Measurements from ENCODE around the gene GAB1.

Gene GAB1

DNA sequence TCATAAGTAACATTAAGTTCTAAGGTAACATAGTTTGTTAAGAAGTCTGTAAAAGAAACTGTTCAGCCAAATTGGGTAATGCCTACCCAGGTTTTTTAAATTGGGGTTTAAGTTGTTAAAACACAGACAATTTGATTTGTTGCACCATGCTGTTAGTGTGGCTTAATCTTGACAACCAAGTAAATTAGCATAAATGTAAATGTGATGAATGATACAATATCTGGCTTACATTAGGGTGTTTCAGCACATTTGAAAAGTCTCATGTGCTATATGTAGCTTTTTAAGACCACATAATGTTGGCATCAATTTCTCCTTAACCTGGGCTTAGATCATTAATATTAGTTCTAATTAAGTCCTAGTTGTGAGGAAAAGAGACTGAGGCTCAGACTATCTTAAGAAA, 104.4 kb downstream of the GAB1 start:
- H3K36me3 ChIP-seq (ENCODE audit: control insufficient read depth, insufficient read depth, low read length): peaks cover 25% of the 10 kb centered on the region
- H3K4me3 ChIP-seq (ENCODE audit: extremely low read depth, insufficient read depth, low read length, poor library complexity, severe bottlenecking): no peak overlapping the region

DNA sequence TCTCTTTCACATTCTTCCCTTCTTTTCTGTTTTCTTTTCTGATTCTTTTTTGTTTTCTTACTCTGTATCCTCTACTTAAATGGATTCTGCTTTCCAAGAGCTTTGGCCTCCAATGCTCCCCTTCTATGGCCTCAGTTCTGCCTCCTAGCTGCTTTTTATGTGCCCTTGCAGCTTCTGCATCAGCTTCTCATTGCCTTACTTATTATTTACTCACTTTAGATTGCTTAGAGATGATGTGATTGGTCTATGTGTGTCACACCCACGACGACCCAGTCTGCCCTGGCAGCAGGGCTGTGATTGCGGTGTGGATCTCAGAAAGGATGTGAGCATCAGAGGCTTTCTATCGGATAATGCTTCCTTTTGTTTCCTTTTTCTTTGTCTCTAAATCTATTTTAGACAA, 105.0 kb downstream of the GAB1 start:
- H3K4me3 ChIP-seq (ENCODE audit: extremely low read depth, insufficient read depth, low read length, poor library complexity, severe bottlenecking): no peak overlapping the region
- 87% methylated on average over 3 of the region's 4 CpGs; no CpG with 5 or more reads in 1 of the 2 experiments for WGBS, 2 experiments (ENCODE audit: insufficient coverage in 2 of 2)
- H3K27ac ChIP-seq (ENCODE audit: low read depth, low read length, severe bottlenecking): no peak overlapping the region
- H3K36me3 ChIP-seq (ENCODE audit: control insufficient read depth, insufficient read depth, low read length): peaks cover 25% of the 10 kb centered on the region
- no peaks in the 10 kb centered on the region for H3K4me1 ChIP-seq (ENCODE audit: control insufficient read depth, insufficient read depth, low read length, poor library complexity, severe bottlenecking)
- H3K9me3 ChIP-seq (ENCODE audit: control insufficient read depth, low read length): no peaks in the 10 kb centered on the region

More for the DNA sequence above, 104.4 kb downstream of the GAB1 start:
- Histone ChIP-seq H3K4me1 (ENCODE audit: control insufficient read depth, insufficient read depth, low read length, poor library complexity, severe bottlenecking) (no peaks in the 10 kb centered on the region), H3K9me3 (ENCODE audit: control insufficient read depth, low read length) (no peaks in the 10 kb centered on the region), H3K27ac (ENCODE audit: low read depth, low read length, severe bottlenecking) (no peak overlapping the region)

DNA sequence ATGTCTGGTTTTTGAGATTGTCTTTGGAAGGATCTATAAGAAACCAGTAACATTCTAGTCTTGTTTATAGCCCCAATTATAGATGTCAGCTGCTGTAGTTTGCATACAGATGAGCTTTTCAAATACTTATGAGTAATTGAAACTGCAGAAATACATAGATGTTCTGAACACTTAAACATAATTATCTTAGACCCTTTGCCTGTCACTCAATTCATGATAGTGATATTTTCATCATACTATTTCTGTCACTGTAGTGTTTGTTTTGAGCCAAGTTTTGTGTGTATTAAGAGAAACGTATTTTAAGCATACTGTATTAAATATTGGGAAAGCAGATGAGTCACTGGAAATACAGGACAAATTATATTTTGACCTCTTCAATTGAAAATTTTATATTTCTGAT, 107.1 kb downstream of the GAB1 start:
- WGBS, 2 experiments (ENCODE audit: insufficient coverage in 2 of 2): no CpG with 5 or more reads among the region's 1 CpG
- H3K4me1 ChIP-seq (ENCODE audit: control insufficient read depth, insufficient read depth, low read length, poor library complexity, severe bottlenecking): no peaks in the 10 kb centered on the region
- no peak overlapping the region for H3K27ac ChIP-seq (ENCODE audit: low read depth, low read length, severe bottlenecking)
- no peaks in the 10 kb centered on the region for H3K9me3 ChIP-seq (ENCODE audit: control insufficient read depth, low read length)
- H3K36me3 ChIP-seq (ENCODE audit: control insufficient read depth, insufficient read depth, low read length): peaks cover 14% of the 10 kb centered on the region
- no peak overlapping the region for H3K4me3 ChIP-seq (ENCODE audit: extremely low read depth, insufficient read depth, low read length, poor library complexity, severe bottlenecking)

GRCh38 chr4:143451186-143451585, 114.5 kb downstream of the GAB1 start:
- WGBS, 2 experiments (ENCODE audit: insufficient coverage in 2 of 2): 90 to 91% methylated on average over 4 of the region's 4 CpGs
- H3K9me3 ChIP-seq (ENCODE audit: control insufficient read depth, low read length): no peaks in the 10 kb centered on the region
- no peak overlapping the region for H3K27ac ChIP-seq (ENCODE audit: low read depth, low read length, severe bottlenecking)
- no peaks in the 10 kb centered on the region for H3K4me1 ChIP-seq (ENCODE audit: control insufficient read depth, insufficient read depth, low read length, poor library complexity, severe bottlenecking)
- no peak overlapping the region for H3K4me3 ChIP-seq (ENCODE audit: extremely low read depth, insufficient read depth, low read length, poor library complexity, severe bottlenecking)
- peaks cover 12% of the 10 kb centered on the region for H3K36me3 ChIP-seq (ENCODE audit: control insufficient read depth, insufficient read depth, low read length)

DNA sequence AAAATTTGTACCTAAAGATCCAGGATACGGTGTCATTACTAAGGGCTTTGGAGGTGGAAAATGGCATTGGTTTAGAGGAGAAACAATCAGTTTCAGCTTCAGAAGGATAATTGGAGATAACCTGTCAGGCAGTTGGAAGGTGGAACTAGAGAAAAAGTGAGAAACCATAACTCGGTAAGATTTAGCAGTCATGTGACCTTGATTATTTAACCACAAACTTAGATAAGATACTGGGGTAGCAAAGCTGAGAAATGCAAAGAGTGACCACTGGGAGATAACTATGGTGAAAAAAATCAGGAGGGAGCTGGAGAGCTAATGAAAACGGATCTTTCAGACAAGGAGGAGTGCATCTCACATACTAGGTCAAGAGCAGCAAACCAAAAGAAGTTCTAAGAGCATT, 118.5 kb downstream of the GAB1 start:
- H3K4me3 ChIP-seq (ENCODE audit: extremely low read depth, insufficient read depth, low read length, poor library complexity, severe bottlenecking): no peak overlapping the region
- no peaks in the 10 kb centered on the region for H3K4me1 ChIP-seq (ENCODE audit: control insufficient read depth, insufficient read depth, low read length, poor library complexity, severe bottlenecking)
- H3K9me3 ChIP-seq (ENCODE audit: control insufficient read depth, low read length): no peaks in the 10 kb centered on the region
- H3K36me3 ChIP-seq (ENCODE audit: control insufficient read depth, insufficient read depth, low read length): peaks cover 12% of the 10 kb centered on the region
- H3K27ac ChIP-seq (ENCODE audit: low read depth, low read length, severe bottlenecking): no peak overlapping the region
- 89 to 91% methylated on average over 2 to 3 of the region's 3 CpGs for WGBS, 2 experiments (ENCODE audit: insufficient coverage in 2 of 2)

DNA sequence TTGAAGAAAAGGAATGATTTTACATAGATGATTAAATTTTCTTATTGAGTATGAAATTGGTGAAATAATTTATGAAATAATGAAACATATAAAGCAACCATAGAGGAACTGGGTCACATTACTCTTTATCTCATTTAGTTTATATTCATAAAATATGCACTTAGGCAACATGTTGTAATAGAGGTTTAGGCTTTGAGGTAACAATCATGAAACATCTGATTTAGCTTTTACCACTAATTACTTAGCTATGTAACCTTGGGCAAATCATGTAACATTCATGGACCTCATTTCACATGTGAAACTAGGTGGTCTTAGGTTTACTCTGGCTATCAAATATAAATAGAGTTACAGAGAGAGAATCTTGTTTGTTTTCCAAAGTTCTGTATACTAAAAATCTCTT, 122.3 kb downstream of the GAB1 start:
- Histone ChIP-seq H3K36me3 (ENCODE audit: control insufficient read depth, insufficient read depth, low read length) (peaks cover 25% of the 10 kb centered on the region), H3K4me1 (ENCODE audit: control insufficient read depth, insufficient read depth, low read length, poor library complexity, severe bottlenecking) (no peaks in the 10 kb centered on the region), H3K27ac (ENCODE audit: low read depth, low read length, severe bottlenecking) (no peak overlapping the region), H3K9me3 (ENCODE audit: control insufficient read depth, low read length) (no peaks in the 10 kb centered on the region), H3K4me3 (ENCODE audit: extremely low read depth, insufficient read depth, low read length, poor library complexity, severe bottlenecking) (no peak overlapping the region)

DNA sequence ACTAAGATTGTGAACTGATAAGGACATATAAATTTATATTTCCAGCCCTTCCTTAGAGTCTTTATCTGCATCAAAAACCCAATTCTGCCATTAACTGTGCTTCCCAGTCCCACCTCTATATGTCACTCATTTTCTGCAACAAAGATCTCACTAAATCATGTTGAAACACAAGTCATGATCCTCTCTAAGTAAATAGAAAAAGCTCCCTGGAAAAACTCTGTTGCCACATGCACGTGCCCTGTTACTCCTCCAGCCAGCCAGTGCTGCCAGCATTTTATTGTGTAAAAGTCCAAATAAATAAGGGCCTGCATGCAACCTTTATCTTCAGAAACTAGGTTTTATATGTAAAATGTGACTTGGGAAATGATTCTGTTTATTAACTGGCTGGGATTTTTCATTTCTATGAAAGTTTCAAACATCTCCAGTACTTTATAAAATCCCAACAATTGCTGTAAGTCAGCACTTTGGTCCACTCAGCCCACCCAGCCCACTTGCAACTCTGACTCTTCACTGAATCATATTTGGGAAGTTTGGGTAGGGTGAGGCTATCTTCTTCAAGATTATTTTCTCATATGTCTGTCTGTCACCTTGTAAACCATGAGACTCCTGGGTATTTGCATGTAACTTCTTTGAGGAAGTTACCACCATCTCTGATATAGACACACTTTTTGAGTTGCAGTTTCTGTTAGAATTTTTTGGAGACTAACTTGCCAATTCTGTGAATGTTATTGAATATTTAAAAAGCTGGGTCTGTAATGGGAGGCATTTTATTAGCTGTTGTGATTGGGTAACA, 136.9 kb downstream of the GAB1 start:
- H3K4me3 ChIP-seq (ENCODE audit: extremely low read depth, insufficient read depth, low read length, poor library complexity, severe bottlenecking): no peak overlapping the region
- no peaks in the 10 kb centered on the region for H3K4me1 ChIP-seq (ENCODE audit: control insufficient read depth, insufficient read depth, low read length, poor library complexity, severe bottlenecking)
- WGBS, 2 experiments (ENCODE audit: insufficient coverage in 2 of 2): no CpG with 5 or more reads among the region's 1 CpG
- no peak overlapping the region for H3K27ac ChIP-seq (ENCODE audit: low read depth, low read length, severe bottlenecking)
- no peaks in the 10 kb centered on the region for H3K9me3 ChIP-seq (ENCODE audit: control insufficient read depth, low read length)
- peaks cover 24% of the 10 kb centered on the region for H3K36me3 ChIP-seq (ENCODE audit: control insufficient read depth, insufficient read depth, low read length)

DNA sequence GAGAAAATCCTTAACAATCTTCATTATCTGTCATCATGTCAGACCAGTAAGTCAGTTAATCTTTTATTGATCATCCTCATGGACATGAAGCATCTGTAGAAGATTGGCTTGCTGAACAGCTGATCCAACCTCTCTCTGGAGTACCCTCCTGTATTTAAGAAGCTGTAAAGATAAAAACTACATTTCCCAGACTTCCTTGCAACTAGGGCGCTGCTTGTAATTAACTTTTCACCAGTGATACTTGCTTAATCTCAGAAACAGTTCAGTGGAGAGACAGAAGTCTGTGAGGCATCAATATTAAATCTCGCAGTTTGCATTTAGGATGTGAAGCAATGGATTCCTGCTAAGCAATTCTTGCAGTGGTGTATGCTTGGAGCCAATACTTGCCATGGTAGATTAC, 140.8 kb downstream of the GAB1 start:
- H3K36me3 ChIP-seq (ENCODE audit: control insufficient read depth, insufficient read depth, low read length): peaks cover 6% of the 10 kb centered on the region
- 86 to 100% methylated on average over 1 of the region's 2 CpGs for WGBS, 2 experiments (ENCODE audit: insufficient coverage in 2 of 2)
- no peaks in the 10 kb centered on the region for H3K4me1 ChIP-seq (ENCODE audit: control insufficient read depth, insufficient read depth, low read length, poor library complexity, severe bottlenecking)
- no peak overlapping the region for H3K27ac ChIP-seq (ENCODE audit: low read depth, low read length, severe bottlenecking)
- no peaks in the 10 kb centered on the region for H3K9me3 ChIP-seq (ENCODE audit: control insufficient read depth, low read length)
- no peak overlapping the region for H3K4me3 ChIP-seq (ENCODE audit: extremely low read depth, insufficient read depth, low read length, poor library complexity, severe bottlenecking)

DNA sequence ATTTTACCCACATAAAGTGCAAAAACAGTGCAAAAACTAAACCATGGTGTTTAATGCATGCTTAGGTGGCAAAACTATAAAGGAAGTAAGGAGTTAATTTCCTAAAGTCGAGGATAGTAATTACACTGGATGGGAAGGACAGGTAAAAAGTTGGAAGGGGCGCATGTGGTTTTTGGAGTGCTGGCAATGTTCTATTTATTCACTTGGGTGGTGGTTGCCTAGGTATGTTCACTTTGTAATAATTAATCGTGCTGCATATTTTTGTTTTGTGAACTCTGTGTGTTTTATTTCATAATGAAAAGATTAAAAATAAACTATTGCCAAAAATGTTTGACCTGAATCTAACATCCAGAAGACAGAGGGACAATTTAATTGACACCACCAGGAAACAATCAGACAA, 144.7 kb downstream of the GAB1 start:
- WGBS, 2 experiments (ENCODE audit: insufficient coverage in 2 of 2): 55 to 85% methylated on average over 1 to 2 of the region's 3 CpGs

DNA sequence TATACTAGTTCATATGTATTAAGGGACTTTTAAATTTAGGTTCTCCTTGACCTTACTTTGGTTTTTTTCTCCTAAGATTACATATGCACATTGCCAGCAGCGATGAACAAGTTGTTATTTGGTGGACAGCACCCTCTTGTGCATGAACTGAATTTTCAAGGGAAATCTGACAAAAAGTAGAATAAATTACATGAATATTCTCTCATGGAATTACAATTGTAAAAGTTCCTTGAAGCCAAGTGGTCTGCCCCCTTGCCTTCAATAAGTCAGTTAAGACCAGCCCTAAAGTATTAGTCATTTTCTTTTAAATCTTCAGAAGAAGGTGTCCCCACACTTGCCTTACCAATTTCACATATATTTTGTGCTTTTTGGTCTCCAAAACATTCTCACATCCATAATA, 146.2 kb downstream of the GAB1 start:
- H3K27ac ChIP-seq (ENCODE audit: low read depth, low read length, severe bottlenecking): no peak overlapping the region
- no peaks in the 10 kb centered on the region for H3K36me3 ChIP-seq (ENCODE audit: control insufficient read depth, insufficient read depth, low read length)
- no peaks in the 10 kb centered on the region for H3K9me3 ChIP-seq (ENCODE audit: control insufficient read depth, low read length)
- no CpG with 5 or more reads among the region's 1 CpG for WGBS, 2 experiments (ENCODE audit: insufficient coverage in 2 of 2)
- H3K4me3 ChIP-seq (ENCODE audit: extremely low read depth, insufficient read depth, low read length, poor library complexity, severe bottlenecking): no peak overlapping the region
- no peaks in the 10 kb centered on the region for H3K4me1 ChIP-seq (ENCODE audit: control insufficient read depth, insufficient read depth, low read length, poor library complexity, severe bottlenecking)

More for the DNA sequence above, 144.7 kb downstream of the GAB1 start:
- H3K27ac ChIP-seq (ENCODE audit: low read depth, low read length, severe bottlenecking): no peak overlapping the region
- no peak overlapping the region for H3K4me3 ChIP-seq (ENCODE audit: extremely low read depth, insufficient read depth, low read length, poor library complexity, severe bottlenecking)
- no peaks in the 10 kb centered on the region for H3K36me3 ChIP-seq (ENCODE audit: control insufficient read depth, insufficient read depth, low read length)
- no peaks in the 10 kb centered on the region for H3K9me3 ChIP-seq (ENCODE audit: control insufficient read depth, low read length)
- no peaks in the 10 kb centered on the region for H3K4me1 ChIP-seq (ENCODE audit: control insufficient read depth, insufficient read depth, low read length, poor library complexity, severe bottlenecking)

DNA sequence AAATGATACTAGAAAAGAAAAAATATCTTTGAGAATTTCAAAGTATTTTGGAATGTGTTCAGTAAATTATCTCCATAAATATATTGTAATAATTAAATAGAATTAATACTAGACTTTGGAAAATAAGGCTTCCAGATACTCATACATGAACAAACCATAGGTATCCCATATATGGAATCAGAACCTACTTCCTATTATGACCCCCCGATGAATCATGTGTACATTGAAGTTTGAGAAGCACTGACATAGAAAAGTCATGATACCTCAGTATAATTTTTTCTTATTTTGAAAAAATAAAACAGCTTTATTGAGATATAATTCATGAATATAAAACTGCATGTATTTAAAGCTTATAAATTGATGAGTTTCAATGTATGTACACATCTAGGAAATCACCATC, 149.6 kb downstream of the GAB1 start:
- Histone ChIP-seq H3K27ac (ENCODE audit: low read depth, low read length, severe bottlenecking) (no peak overlapping the region), H3K4me3 (ENCODE audit: extremely low read depth, insufficient read depth, low read length, poor library complexity, severe bottlenecking) (no peak overlapping the region), H3K4me1 (ENCODE audit: control insufficient read depth, insufficient read depth, low read length, poor library complexity, severe bottlenecking) (no peaks in the 10 kb centered on the region), H3K9me3 (ENCODE audit: control insufficient read depth, low read length) (no peaks in the 10 kb centered on the region), H3K36me3 (ENCODE audit: control insufficient read depth, insufficient read depth, low read length) (no peaks in the 10 kb centered on the region)
- 100% methylated on average over 1 of the region's 1 CpG; no CpG with 5 or more reads in 1 of the 2 experiments for WGBS, 2 experiments (ENCODE audit: insufficient coverage in 2 of 2)

Data from mesodermal cell (in vitro differentiated cells).